GM10266 (cell line): ENCODE results near the gene EXOSC1.

ENCODE experiments used
- DNase-seq: peaks from one replicate; pipeline ENCODE4 v3.0.0; 2012; ENCODE audit errors: extremely low spot score
- CTCF ChIP-seq: IDR thresholded peaks from 2 replicates; pipeline ENCODE4 v1.5.1; 2012; ENCODE audit warnings: mild to moderate bottlenecking, low read depth; ENCODE audit not compliant: control insufficient read depth, insufficient read depth; ENCODE audit errors: missing control alignments

The EXOSC1 gene

GRCh38 chr10:97445722-97446639 is at the start of gene EXOSC1, which contains the start of gene ZDHHC16:
Gene EXOSC1 (minus strand): TSS chr10:97446006. CDS start chr10:97445985, 21 bp downstream.
Gene ZDHHC16 (plus strand): TSS chr10:97446175. CDS start chr10:97451676, 5,501 bp downstream.
- peak; percentile 97 for DNase-seq
- TF ChIP-seq CTCF, result peak; percentile 6

GRCh38 chr10:97494863-97495506 is 49.2 kb upstream of the EXOSC1 start:
- no peak for TF ChIP-seq CTCF
- DNase-seq, result no peak

- TF ChIP-seq CTCF, result no peak
- no peak for DNase-seq
Observed at GRCh38 chr10:97494151-97494550, 48.3 kb upstream of the EXOSC1 start.

GRCh38 chr10:97490592-97490991 is 44.8 kb upstream of the EXOSC1 start:
- DNase-seq, result no peak

GRCh38 chr10:97485647-97486281 is 40.0 kb upstream of the EXOSC1 start:
- TF ChIP-seq CTCF, result no peak

More at GRCh38 chr10:97490592-97490991, 44.8 kb upstream of the EXOSC1 start:
- no peak for TF ChIP-seq CTCF

GRCh38 chr10:97483921-97484320 is 38.1 kb upstream of the EXOSC1 start:
- DNase-seq, result no peak
- no peak for TF ChIP-seq CTCF

More at GRCh38 chr10:97485647-97486281, 40.0 kb upstream of the EXOSC1 start:
- no peak for DNase-seq

GRCh38 chr10:97483506-97483905 is 37.7 kb upstream of the EXOSC1 start:
- DNase-seq, result no peak
- TF ChIP-seq CTCF, result no peak
